Neural cell (in vitro differentiated cells): ENCODE measurements around the gene TEKT2. TPM values are rescaled to one million over a fixed set of nuclear protein-coding genes. Genes with fewer than 3 reads are reported as not detected.

Experiments
- H2AFZ ChIP-seq: fragments of 200-600, 300-800 bp; sonication (generic), shearing (Covaris generic); 2 replicates; pipeline ENCODE4 v1.6.0; 2014; ENCODE audit warnings: low read depth, mild to moderate bottlenecking, antibody characterized with exemption, low read length, moderate library complexity
- H3F3A ChIP-seq: fragments of 200-600 bp; shearing (Covaris generic); 2 replicates; pipeline ENCODE4 v1.6.1; 2016; ENCODE audit warnings: mild to moderate bottlenecking, moderate library complexity, mixed read lengths, antibody characterized with exemption, low read length; ENCODE audit not compliant: insufficient read depth, poor library complexity, severe bottlenecking
- H3K27ac ChIP-seq: fragments of 200-600, 300-800 bp; sonication (generic), shearing (Covaris generic); 2 replicates; pipeline ENCODE4 v1.5.1; 2014; ENCODE audit warnings: mild to moderate bottlenecking, low read length, moderate library complexity
- H3K27me3 ChIP-seq: fragments of 300-800, 200-600 bp; sonication (generic), shearing (Covaris generic); 2 replicates; pipeline ENCODE4 v1.6.0; 2014; ENCODE audit warnings: mild to moderate bottlenecking, low read depth, low read length, moderate library complexity; ENCODE audit not compliant: insufficient read depth
- H3K36me3 ChIP-seq: fragments of 300-800, 200-600 bp; sonication (generic), shearing (Covaris generic); 2 replicates; pipeline ENCODE4 v1.5.1; 2014; ENCODE audit warnings: mild to moderate bottlenecking, antibody characterized with exemption, low read length, moderate library complexity; ENCODE audit not compliant: insufficient read depth
- H3K4me2 ChIP-seq: fragments of 300-800, 200-600 bp; sonication (generic), shearing (Covaris generic); 2 replicates; pipeline ENCODE4 v1.6.0; 2014; ENCODE audit warnings: mild to moderate bottlenecking, low read length
- H3K4me3 ChIP-seq: fragments of 300-800, 200-600 bp; sonication (generic), shearing (Covaris generic); 2 replicates; pipeline ENCODE4 v1.5.1; 2014; ENCODE audit warnings: mild to moderate bottlenecking, low read length, moderate library complexity
- H3K79me2 ChIP-seq: fragments of 200-600 bp; shearing (Covaris generic); replicated peaks from 2 replicates; pipeline ENCODE4 v1.6.0; 2014; ENCODE audit warnings: mild to moderate bottlenecking, low read length, moderate library complexity; ENCODE audit not compliant: insufficient read depth
- H3K9ac ChIP-seq: fragments of 300-800, 200-600 bp; sonication (generic), shearing (Covaris generic); 2 replicates; pipeline ENCODE4 v1.6.1; 2016; ENCODE audit warnings: mild to moderate bottlenecking, low read length, mixed read lengths
- H3K9me2 ChIP-seq: fragments of 200-600 bp; shearing (Covaris generic); 2 replicates; pipeline ENCODE4 v1.6.1; 2016; ENCODE audit warnings: mild to moderate bottlenecking, low read length, mixed read lengths; ENCODE audit not compliant: insufficient read depth
- H3K9me3 ChIP-seq: fragments of 200-600, 300-800 bp; sonication (generic), shearing (Covaris generic); 2 replicates; pipeline ENCODE4 v1.6.1; 2016; ENCODE audit warnings: mild to moderate bottlenecking, mixed run types, low read length, moderate library complexity, mixed read lengths
- H4K20me1 ChIP-seq: fragments of 200-600 bp; shearing (Covaris generic); 2 replicates; pipeline ENCODE4 v1.6.1; 2016; ENCODE audit warnings: mild to moderate bottlenecking, mixed run types; ENCODE audit not compliant: insufficient read depth
- CTCF ChIP-seq: fragments of 450-650 bp; IDR thresholded peaks from 2 replicates; pipeline ENCODE4 v1.5.1; 2014; ENCODE audit warnings: antibody characterized with exemption, mild to moderate bottlenecking, moderate library complexity; ENCODE audit not compliant: poor library complexity, severe bottlenecking
- EP300 ChIP-seq: fragments of 450-650 bp; conservative IDR thresholded peaks from 2 replicates; pipeline ENCODE4 v1.6.1; 2014; ENCODE audit warnings: antibody characterized with exemption, mild to moderate bottlenecking, moderate library complexity; ENCODE audit not compliant: poor library complexity, severe bottlenecking
- EZH2 ChIP-seq: fragments of 200-600, 300-800 bp; shearing (Covaris generic), sonication (generic); IDR thresholded peaks from 2 replicates; pipeline ENCODE4 v1.6.1; 2014; ENCODE audit warnings: antibody characterized with exemption, low read length, borderline replicate concordance, mild to moderate bottlenecking; ENCODE audit not compliant: insufficient read depth, poor library complexity, severe bottlenecking
- MXI1 ChIP-seq: fragments of 450-650 bp; conservative IDR thresholded peaks from 2 replicates; pipeline ENCODE4 v1.6.1; 2014; ENCODE audit warnings: antibody characterized with exemption, mild to moderate bottlenecking; ENCODE audit not compliant: poor library complexity, severe bottlenecking
- POLR2AphosphoS5 ChIP-seq: IDR thresholded peaks from 2 replicates; pipeline ENCODE4 v1.6.1; 2012
- RAD21 ChIP-seq: fragments of 450-650 bp; conservative IDR thresholded peaks from 2 replicates; pipeline ENCODE4 v1.6.1; 2014; ENCODE audit warnings: antibody characterized with exemption, mild to moderate bottlenecking, moderate library complexity
- REST ChIP-seq: IDR thresholded peaks from 2 replicates; pipeline ENCODE4 v1.6.1; 2012; ENCODE audit warnings: borderline replicate concordance
- SMC3 ChIP-seq: fragments of 450-650 bp; conservative IDR thresholded peaks from 2 replicates; pipeline ENCODE4 v1.6.1; 2014; ENCODE audit warnings: antibody characterized with exemption, mild to moderate bottlenecking, moderate library complexity; ENCODE audit not compliant: poor library complexity
- TAF1 ChIP-seq: IDR thresholded peaks from 2 replicates; pipeline ENCODE4 v1.6.1; 2012; ENCODE audit warnings: low read depth
- polyA plus RNA-seq: library from polyadenylated mRNA; depleted of rRNA; stranded (reverse); fragments of >200 nt; gene quantifications from 2 replicates; pipeline ENCODE4 v1.2.3, GENCODE V29; 2014

TEKT2 gene
- polyA plus RNA-seq, 1 donor from 2014 or later: 32.1 TPM

- no peaks in the 10 kb centered on the region for H3K9me2 ChIP-seq
- H4K20me1 ChIP-seq: no peaks in the 10 kb centered on the region
- no peaks in the 10 kb centered on the region for H3F3A ChIP-seq
- H2AFZ ChIP-seq: no peak overlapping the region
- H3K9ac ChIP-seq: no peak overlapping the region
- no peak overlapping the region for H3K4me3 ChIP-seq
- no peaks in the 10 kb centered on the region for H3K79me2 ChIP-seq
- no peak overlapping the region for H3K27ac ChIP-seq
- H3K4me2 ChIP-seq: no peak overlapping the region
- H3K9me3 ChIP-seq: no peaks in the 10 kb centered on the region
- no peaks in the 10 kb centered on the region for H3K27me3 ChIP-seq
- no peaks in the 10 kb centered on the region for H3K36me3 ChIP-seq
- no peak for TF ChIP-seq RAD21
- TF ChIP-seq EP300: no peak
- no peak for TF ChIP-seq CTCF
- TF ChIP-seq EZH2: no peak
- no peak for TF ChIP-seq REST
- TF ChIP-seq POLR2AphosphoS5: no peak
- TF ChIP-seq SMC3: no peak
- TF ChIP-seq TAF1: no peak
- no peak for TF ChIP-seq MXI1
Measured at GRCh38 chr1:36112823-36113222, 28.9 kb downstream of the TEKT2 start.

- Histone ChIP-seq H3K4me2 (no peak overlapping the region), H3K9me2 (no peaks in the 10 kb centered on the region), H3K9me3 (no peaks in the 10 kb centered on the region), H3K27ac (no peak overlapping the region), H4K20me1 (no peaks in the 10 kb centered on the region), H3F3A (no peaks in the 10 kb centered on the region), H2AFZ (no peak overlapping the region), H3K79me2 (no peaks in the 10 kb centered on the region), H3K27me3 (no peaks in the 10 kb centered on the region), H3K4me3 (no peak overlapping the region), H3K9ac (no peak overlapping the region), H3K36me3 (no peaks in the 10 kb centered on the region)
- TF ChIP-seq REST (no peak), SMC3 (no peak), EP300 (no peak), POLR2AphosphoS5 (no peak), TAF1 (no peak), RAD21 (no peak), EZH2 (no peak), MXI1 (no peak), CTCF (no peak)
Measured at GRCh38 chr1:36114371-36114770, 30.5 kb downstream of the TEKT2 start.
